K562 (cell line): ENCODE results near the gene PYGB. TPM values are rescaled to one million over a fixed set of nuclear protein-coding genes. Genes with fewer than 3 reads are reported as not detected.
"Not testable (repeated sequence)": the region's sequence is repeated elsewhere in the genome, so short reads cannot be mapped to it uniquely, and the experiment has no call there.

Experiments used
- ATAC-seq: fragments of 200-7000 bp; cut with Tn5 transposase; 3 replicates; pipeline ENCODE4 v1.9.1; 2020; ENCODE audit warnings: moderate library complexity
- BruUV-seq: library from RNA; stranded (reverse); fragments of 400-500 nt; replicated peaks from 2 replicates; lab custom pipeline; 2021; lab: Mats Ljungman, UMichigan
- CTCF ChIA-PET: fragments of 300-600 bp; formaldehyde crosslinking; extraction: SDS; loops from one replicate; lab custom pipeline; 2021; ENCODE audit warnings: low intra/inter-chr PET ratio; lab: Yijun Ruan, JAX
- POLR2A ChIA-PET: fragments of 300-600, 350-650 bp; sonication (Branson Sonifier 250); formaldehyde crosslinking; extraction: SDS; loops from one replicate; lab custom pipeline; 2021; ENCODE audit warnings: antibody characterized with exemption, inconsistent platforms; lab: Yijun Ruan, JAX
- DNase-seq, 4 experiments: peaks; one replicate each; pipeline versions ENCODE4 v3.0.0 to v3.0.0-alpha.2; 2011 to 2018; ENCODE audit warnings: low spot score in 3 of 4, mixed read lengths in 3 of 4; ENCODE audit errors: extremely low read depth in 1 of 4
- FAIRE-seq: peaks from 2 replicates; lab custom pipeline; 2011; peaks lifted over from hg19 to GRCh38; lab: Jason Lieb, UNC
- H2AFZ ChIP-seq: 2 replicates; pipeline ENCODE4 v1.6.0; 2011; ENCODE audit warnings: low read depth, low read length, control low read depth, inconsistent platforms
- H3K27ac ChIP-seq: fragments of 200-600 bp; 3 replicates; pipeline ENCODE4 v1.8.0; 2011; ENCODE audit warnings: low read depth, mild to moderate bottlenecking, control low read depth, inconsistent platforms, low read length, moderate library complexity, mixed read lengths; ENCODE audit errors: extremely low read depth
- H3K27me3 ChIP-seq, 2 experiments: fragments of 300-600 bp in 1 of 2; 2 replicates in 1 of 2; 3 replicates in 1 of 2; pipeline versions ENCODE4 v1.6.0 to v1.8.0; 2011; ENCODE audit warnings: inconsistent platforms in 2 of 2, low read length in 2 of 2, mild to moderate bottlenecking in 1 of 2, mixed read lengths in 1 of 2, moderate library complexity in 1 of 2; ENCODE audit not compliant: control insufficient read depth in 2 of 2, insufficient read depth in 2 of 2
- H3K36me3 ChIP-seq: fragments of 300-600 bp; 3 replicates; pipeline ENCODE4 v1.8.0; 2011; ENCODE audit warnings: mild to moderate bottlenecking, low read length, inconsistent platforms; ENCODE audit not compliant: control insufficient read depth, insufficient read depth
- H3K4me1 ChIP-seq, 2 experiments: fragments of 200-600 bp in 1 of 2; replicated peaks in 1 of 2; 2 replicates in 1 of 2; 3 replicates in 1 of 2; pipeline versions ENCODE4 v1.5.1 to v1.8.0; 2011; ENCODE audit warnings: inconsistent platforms in 2 of 2, low read length in 2 of 2, mild to moderate bottlenecking in 1 of 2, mixed read lengths in 1 of 2, moderate library complexity in 1 of 2; ENCODE audit not compliant: control insufficient read depth in 2 of 2, insufficient read depth in 2 of 2
- H3K4me2 ChIP-seq: 2 replicates; pipeline ENCODE4 v1.6.1; 2011; ENCODE audit warnings: low read length, control low read depth, inconsistent platforms, mixed read lengths; ENCODE audit not compliant: insufficient read depth
- H3K4me3 ChIP-seq: fragments of 200-600 bp; sonication (generic), shearing (Covaris generic); 2 replicates; pipeline ENCODE4 v1.5.1; 2016; ENCODE audit warnings: control low read depth, inconsistent platforms
- H3K79me2 ChIP-seq: fragments of 200-600 bp; 3 replicates; pipeline ENCODE4 v1.8.0; 2011; ENCODE audit warnings: low read length, inconsistent platforms; ENCODE audit not compliant: control insufficient read depth, insufficient read depth
- H3K9ac ChIP-seq, 2 experiments: 2 replicates each; pipeline versions ENCODE4 v1.6.0 to v1.6.1; 2011; ENCODE audit warnings: low read depth in 2 of 2, low read length in 2 of 2, control low read depth in 1 of 2, inconsistent platforms in 1 of 2, mild to moderate bottlenecking in 1 of 2, mixed read lengths in 1 of 2; ENCODE audit not compliant: insufficient read depth in 1 of 2
- H3K9me1 ChIP-seq: one replicate; pipeline ENCODE4 v1.6.0; 2011; ENCODE audit warnings: inconsistent platforms, mild to moderate bottlenecking, low read length, moderate library complexity; ENCODE audit not compliant: control insufficient read depth, insufficient read depth
- H3K9me3 ChIP-seq: replicated peaks from 2 replicates; pipeline ENCODE4 v1.5.1; 2011; ENCODE audit warnings: low read depth, low read length, inconsistent platforms; ENCODE audit not compliant: control insufficient read depth, insufficient read depth
- H4K20me1 ChIP-seq: replicated peaks from 2 replicates; pipeline ENCODE4 v1.6.1; 2011; ENCODE audit warnings: low read length, inconsistent platforms, mixed read lengths; ENCODE audit not compliant: control insufficient read depth, insufficient read depth
- ETV6 ChIP-seq, 3 experiments: fragments of 150-350 bp in 1 of 3; sonication (generic) in 1 of 3; formaldehyde crosslinking in 1 of 3; IDR thresholded peaks; 2 replicates each; pipeline versions ENCODE4 v1.6.1 to v1.8.0; 2014 to 2022; ENCODE audit warnings: borderline replicate concordance in 2 of 3, low read depth in 2 of 3, antibody characterized with exemption in 1 of 3, low read length in 1 of 3, mild to moderate bottlenecking in 1 of 3, missing genetic modification reagents in 1 of 3
- GTF2B ChIP-seq: IDR thresholded peaks from 2 replicates; pipeline ENCODE4 v1.6.1; 2011; ENCODE audit not compliant: insufficient read length; ENCODE audit errors: extremely low read depth
- HDAC8 ChIP-seq: fragments of 450-650 bp; IDR thresholded peaks from 2 replicates; pipeline ENCODE4 v1.6.1; 2016; ENCODE audit warnings: mild to moderate bottlenecking, missing genetic modification characterization, moderate library complexity, missing compliant biosample characterization
- RB1 ChIP-seq: fragments of 450-650 bp; IDR thresholded peaks from 2 replicates; pipeline ENCODE4 v1.6.1; 2017; ENCODE audit warnings: low read depth, mild to moderate bottlenecking
- SNAPC5 ChIP-seq: fragments of 250-450 bp; sonication (Bioruptor Pico); IDR thresholded peaks from 2 replicates; pipeline ENCODE4 v1.8.0; 2021; ENCODE audit warnings: moderate library complexity, mild to moderate bottlenecking, inconsistent platforms
- TGIF2 ChIP-seq: sonication (generic); formaldehyde crosslinking; IDR thresholded peaks from 2 replicates; pipeline ENCODE4 v1.8.1; 2022; ENCODE audit warnings: mild to moderate bottlenecking, missing genetic modification reagents, moderate library complexity
- ZNF655 ChIP-seq: fragments of 250-450 bp; sonication (Bioruptor Pico); IDR thresholded peaks from 2 replicates; pipeline ENCODE4 v1.5.0; 2021
- WGBS: fragments of 100-300 bp; shearing (Covaris generic); methylation state at CpG from one replicate; pipeline ENCODE4 v1.1.6; 2016; ENCODE audit warnings: low coverage, mixed read lengths; ENCODE audit not compliant: insufficient coverage; ENCODE audit errors: missing lambda C conversion rate; 5-methylcytosine and 5-hydroxymethylcytosine counted together
- in situ Hi-C: fragments of 300-500 bp; cut with MboI; formaldehyde crosslinking; loops from 4 replicates; pipeline ENCODE4 v1.15.0; 2018; ENCODE audit warnings: inconsistent platforms, mixed read lengths
- intact Hi-C: fragments of 100-400 bp; cut with micrococcal nuclease; formaldehyde crosslinking; loops from 2 replicates; pipeline ENCODE4 v1.14.2; 2022
- polyA plus RNA-seq, 8 experiments: library from polyadenylated mRNA; depleted of rRNA in 4 of 8; stranded (reverse) in 5 of 8; unstranded in 3 of 8; fragments of >200 nt; fragmentation: Nextera tagmentation in 2 of 8; fragmentation: Illumina TruSeq in 1 of 8; extraction: Ambion mirVana in 2 of 8; extraction: Trizol in 1 of 8; gene quantifications; 2 replicates each; pipeline versions ENCODE4 v1.2.1 to v1.2.3, GENCODE V29; 2011 to 2014; ENCODE audit warnings: inconsistent platforms in 1 of 8, missing spikeins in 1 of 8
- total RNA-seq, 7 experiments: library from RNA; depleted of rRNA in 6 of 7; stranded (reverse); fragments of >200 nt in 6 of 7; fragmentation: Illumina TruSeq in 2 of 7; extraction: Trizol in 2 of 7; gene quantifications; 2 replicates each; pipeline versions ENCODE4 v1.2.1 to v1.2.3, GENCODE V29; 2011 to 2021; ENCODE audit warnings: low replicate concordance in 1 of 7

The PYGB gene
- total and polyA plus RNA-seq, 9 of the 15 experiments (the other 6 are each of a cell fraction or from before 2014, with no cell fraction given): 0.34 to 18.0 (median 9.8) TPM

- Histone ChIP-seq H3K4me1 (peaks cover 27 to 38% of the 10 kb centered on the region in 2 experiments), H3K9me1 (peaks cover 12% of the 10 kb centered on the region)
- WGBS: no CpG with 5 or more reads among the region's 33 CpGs
- H2AFZ ChIP-seq, H4K20me1 ChIP-seq, H3K27me3 ChIP-seq, ATAC-seq, H3K27ac ChIP-seq, POLR2A ChIA-PET, H3K36me3 ChIP-seq, H3K4me3 ChIP-seq, H3K79me2 ChIP-seq, FAIRE-seq, CTCF ChIA-PET, intact Hi-C loops, BruUV-seq, H3K9ac ChIP-seq, DNase-seq, H3K4me2 ChIP-seq, in situ Hi-C loops, H3K9me3 ChIP-seq: not testable (repeated sequence)
These were observed 64.8 kb downstream of the PYGB start for GRCh38 chr20:25312716-25313115.

- Histone ChIP-seq H3K27me3 (no peaks in the 10 kb centered on the region), H3K27ac (no peak overlapping the region), H2AFZ (no peak overlapping the region), H3K79me2 (no peaks in the 10 kb centered on the region), H3K4me2 (no peak overlapping the region), H4K20me1 (no peaks in the 10 kb centered on the region), H3K4me1 (peaks cover 27 to 30% of the 10 kb centered on the region in 2 experiments), H3K9ac (no peak overlapping the region), H3K36me3 (no peaks in the 10 kb centered on the region), H3K9me3 (no peaks in the 10 kb centered on the region), H3K4me3 (no peak overlapping the region), H3K9me1 (peaks cover 12% of the 10 kb centered on the region)
- BruUV-seq: no TSS peak
- ChIA-PET CTCF (no interaction called here), POLR2A (no interaction called here)
- in situ Hi-C loops: no loop called here
- no peak for ATAC-seq
- 74% methylated on average over 2 of the region's 2 CpGs for WGBS
- intact Hi-C loops: no loop called here
- no peak for TF ChIP-seq ETV6 (IDR thresholded peaks at IDR 0.05; ENCODE audit: borderline replicate concordance in 1 of 2, low read depth in 2 of 2, low read length in 1 of 2)
- no peak for TF ChIP-seq ETV6 (CRISPR knock-in tag; IDR thresholded peaks at IDR 0.05; ENCODE audit: borderline replicate concordance)
- TF ChIP-seq TGIF2 (CRISPR knock-in tag): no peak
- TF ChIP-seq HDAC8: no peak
- TF ChIP-seq GTF2B: no peak
- no peak for TF ChIP-seq SNAPC5 (CRISPR knock-in tag)
- no peak for TF ChIP-seq RB1
- no peak for TF ChIP-seq ZNF655
- no peak for DNase-seq
- FAIRE-seq: no peak
These were observed 65.7 kb downstream of the PYGB start for GRCh38 chr20:25313593-25313992.
